Neural progenitor cell (in vitro differentiated cells): ENCODE measurements around the gene PRRG2. TPM values are rescaled to one million over a fixed set of nuclear protein-coding genes. Genes with fewer than 3 reads are reported as not detected.

ENCODE experiments used
- DNase-seq: peaks from one replicate; pipeline ENCODE4 v3.0.0-alpha.2; 2016; ENCODE audit warnings: low spot score
- H2AFZ ChIP-seq: fragments of 200-600 bp; sonication (generic); replicated peaks from 2 replicates; pipeline ENCODE4 v1.6.1; 2016; ENCODE audit warnings: antibody characterized with exemption
- H3F3A ChIP-seq: fragments of 200-600 bp; sonication (generic); 2 replicates; pipeline ENCODE4 v1.6.1; 2016; ENCODE audit warnings: antibody characterized with exemption, low read depth
- H3K27ac ChIP-seq: fragments of 200-600 bp; sonication (generic); 2 replicates; pipeline ENCODE4 v1.5.1; 2016; ENCODE audit warnings: mild to moderate bottlenecking
- H3K27me3 ChIP-seq: fragments of 200-600 bp; sonication (generic); 2 replicates; pipeline ENCODE4 v1.6.1; 2016; ENCODE audit warnings: mild to moderate bottlenecking, moderate library complexity
- H3K36me3 ChIP-seq: fragments of 200-600 bp; sonication (generic); 2 replicates; pipeline ENCODE4 v1.5.1; 2016
- H3K4me1 ChIP-seq: fragments of 200-600 bp; sonication (generic); 2 replicates; pipeline ENCODE4 v1.6.1; 2016; ENCODE audit warnings: mixed run types
- H3K4me2 ChIP-seq: fragments of 200-600 bp; sonication (generic); 2 replicates; pipeline ENCODE4 v1.6.1; 2016
- H3K4me3 ChIP-seq: fragments of 200-600 bp; sonication (generic); 2 replicates; pipeline ENCODE4 v1.5.1; 2016
- H3K79me2 ChIP-seq: fragments of 200-600 bp; sonication (generic); 2 replicates; pipeline ENCODE4 v1.6.1; 2016; ENCODE audit warnings: low read depth
- H3K9ac ChIP-seq: fragments of 200-600 bp; sonication (generic); 2 replicates; pipeline ENCODE4 v1.6.1; 2016
- H3K9me3 ChIP-seq: fragments of 200-600 bp; sonication (generic); 2 replicates; pipeline ENCODE4 v1.5.1; 2016; ENCODE audit warnings: low read depth
- H4K20me1 ChIP-seq: fragments of 200-600 bp; sonication (generic); 2 replicates; pipeline ENCODE4 v1.6.1; 2016; ENCODE audit warnings: low read depth
- H3K27ac Mint-ChIP-seq: 3 replicates; pipeline ENCODE4 v1.8.0; 2021; ENCODE audit warnings: mixed read lengths
- H3K27me3 Mint-ChIP-seq: 2 replicates; pipeline ENCODE4 v1.8.0; 2022; ENCODE audit warnings: low read depth, mild to moderate bottlenecking, inconsistent platforms, moderate library complexity, mixed read lengths; ENCODE audit not compliant: insufficient read depth
- H3K36me3 Mint-ChIP-seq: 3 replicates; pipeline ENCODE4 v1.8.0; 2021; ENCODE audit warnings: mixed read lengths
- H3K4me1 Mint-ChIP-seq: 3 replicates; pipeline ENCODE4 v1.8.0; 2021; ENCODE audit warnings: mixed read lengths
- H3K4me3 Mint-ChIP-seq: 3 replicates; pipeline ENCODE4 v1.8.0; 2021; ENCODE audit warnings: mild to moderate bottlenecking, moderate library complexity, mixed read lengths
- H3K9me3 Mint-ChIP-seq: 3 replicates; pipeline ENCODE4 v1.8.0; 2020; ENCODE audit warnings: mixed read lengths
- EZH2 ChIP-seq: fragments of 200-600 bp; sonication (generic); IDR thresholded peaks from 2 replicates; pipeline ENCODE4 v1.6.1; 2017; ENCODE audit warnings: antibody characterized with exemption, mild to moderate bottlenecking, moderate library complexity
- EZH2phosphoT487 ChIP-seq: fragments of 200-600 bp; sonication (generic); IDR thresholded peaks from 2 replicates; pipeline ENCODE4 v1.6.1; 2017; ENCODE audit warnings: antibody characterized with exemption
- total RNA-seq: library from RNA; depleted of rRNA; stranded (reverse); fragments of >200 nt; gene quantifications from 2 replicates; pipeline ENCODE4 v1.2.3, GENCODE V29; 2015; ENCODE audit warnings: low replicate concordance
- TF ChIP-seq, protein P1 (sequence below): fragments of 200-600 bp; sonication (generic); IDR thresholded peaks from 2 replicates; pipeline ENCODE4 v1.5.1; 2017; ENCODE audit warnings: antibody characterized with exemption, mild to moderate bottlenecking

PRRG2 gene
- total RNA-seq, 1 donor from 2014 or later: 0.09 TPM

DNA sequence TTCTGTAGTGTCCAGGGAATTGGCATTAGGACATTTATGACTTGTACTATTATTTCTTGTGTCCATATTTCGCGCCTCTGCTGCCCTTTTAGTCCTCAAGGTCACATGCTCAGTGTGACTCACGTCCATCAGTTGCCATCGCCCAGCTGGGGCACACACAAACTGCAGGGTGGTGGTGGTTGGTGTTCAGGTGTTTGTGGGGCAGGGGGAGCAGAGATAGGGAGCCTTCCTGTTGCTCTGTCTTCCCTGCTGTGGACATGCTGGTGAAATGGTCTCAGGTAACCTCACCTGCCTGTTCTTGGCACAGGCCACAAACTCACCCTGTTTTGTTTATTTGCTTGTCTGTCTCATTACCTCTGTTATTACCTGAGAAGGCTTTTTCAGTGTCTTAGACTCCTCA, 32.3 kb downstream of the PRRG2 start:
- no peak overlapping the region for H3K27ac Mint-ChIP-seq
- Histone ChIP-seq H3K27ac (no peak overlapping the region), H3K79me2 (peaks cover 67% of the 10 kb centered on the region), H3K4me2 (no peak overlapping the region), H3K36me3 (no peaks in the 10 kb centered on the region), H4K20me1 (peaks cover 66% of the 10 kb centered on the region), H3K9ac (no peak overlapping the region), H3K27me3 (no peaks in the 10 kb centered on the region), H3K4me1 (no peaks in the 10 kb centered on the region), H2AFZ (no peak overlapping the region), H3K4me3 (no peak overlapping the region), H3F3A (no peaks in the 10 kb centered on the region), H3K9me3 (no peaks in the 10 kb centered on the region)
- H3K27me3 Mint-ChIP-seq: peaks cover 9% of the 10 kb centered on the region
- H3K4me1 Mint-ChIP-seq: no peaks in the 10 kb centered on the region
- TF ChIP-seq EZH2phosphoT487 (no peak), EZH2 (no peak)
- TF ChIP-seq, protein P1, sequence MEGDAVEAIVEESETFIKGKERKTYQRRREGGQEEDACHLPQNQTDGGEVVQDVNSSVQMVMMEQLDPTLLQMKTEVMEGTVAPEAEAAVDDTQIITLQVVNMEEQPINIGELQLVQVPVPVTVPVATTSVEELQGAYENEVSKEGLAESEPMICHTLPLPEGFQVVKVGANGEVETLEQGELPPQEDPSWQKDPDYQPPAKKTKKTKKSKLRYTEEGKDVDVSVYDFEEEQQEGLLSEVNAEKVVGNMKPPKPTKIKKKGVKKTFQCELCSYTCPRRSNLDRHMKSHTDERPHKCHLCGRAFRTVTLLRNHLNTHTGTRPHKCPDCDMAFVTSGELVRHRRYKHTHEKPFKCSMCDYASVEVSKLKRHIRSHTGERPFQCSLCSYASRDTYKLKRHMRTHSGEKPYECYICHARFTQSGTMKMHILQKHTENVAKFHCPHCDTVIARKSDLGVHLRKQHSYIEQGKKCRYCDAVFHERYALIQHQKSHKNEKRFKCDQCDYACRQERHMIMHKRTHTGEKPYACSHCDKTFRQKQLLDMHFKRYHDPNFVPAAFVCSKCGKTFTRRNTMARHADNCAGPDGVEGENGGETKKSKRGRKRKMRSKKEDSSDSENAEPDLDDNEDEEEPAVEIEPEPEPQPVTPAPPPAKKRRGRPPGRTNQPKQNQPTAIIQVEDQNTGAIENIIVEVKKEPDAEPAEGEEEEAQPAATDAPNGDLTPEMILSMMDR: no peak
- no peaks in the 10 kb centered on the region for H3K9me3 Mint-ChIP-seq
- no peak overlapping the region for H3K4me3 Mint-ChIP-seq
- DNase-seq: no peak
- H3K36me3 Mint-ChIP-seq: peaks cover 26% of the 10 kb centered on the region

DNA sequence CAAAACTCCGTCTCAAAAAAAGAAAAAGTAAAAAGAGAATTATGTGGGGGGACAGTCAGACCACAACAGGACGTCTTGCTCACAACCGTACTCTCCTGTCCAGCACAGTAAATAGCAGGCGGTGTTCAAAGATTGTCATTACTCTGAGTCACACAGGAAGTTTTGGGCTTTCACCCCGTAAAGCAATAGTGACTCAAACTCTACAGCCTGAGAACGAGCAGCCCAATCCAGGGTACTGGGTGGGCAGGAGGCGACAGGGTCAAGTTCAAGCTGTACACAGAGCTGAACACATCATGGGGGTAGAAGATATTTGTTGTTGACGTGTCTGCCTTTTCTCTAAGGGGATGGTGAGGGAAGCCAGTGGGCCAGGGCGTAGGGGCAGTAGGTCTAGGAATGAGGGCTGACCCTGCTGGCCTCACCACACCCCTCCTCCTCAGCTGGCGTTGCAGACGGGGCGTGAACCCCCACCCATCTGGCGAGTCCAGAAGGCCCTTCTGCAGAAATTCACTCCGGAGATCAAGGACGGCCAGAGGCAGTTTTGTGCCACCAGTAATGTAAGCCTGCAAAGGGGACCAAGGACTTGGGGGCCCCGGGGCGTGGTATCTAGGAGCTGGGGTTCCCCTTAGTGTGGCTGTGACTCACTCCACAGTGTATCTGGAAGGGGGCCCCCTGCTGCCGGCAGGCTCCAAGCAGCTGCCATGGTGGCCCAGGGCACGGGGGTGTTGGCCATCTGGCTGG, 33.1 kb downstream of the PRRG2 start:
- H3K4me3 ChIP-seq: no peak overlapping the region
- H3F3A ChIP-seq: no peaks in the 10 kb centered on the region
- no peaks in the 10 kb centered on the region for H3K9me3 ChIP-seq
- peaks cover 58% of the 10 kb centered on the region for H3K79me2 ChIP-seq
- H4K20me1 ChIP-seq: peaks cover 58% of the 10 kb centered on the region
- H2AFZ ChIP-seq: no peak overlapping the region
- no peak overlapping the region for H3K9ac ChIP-seq
- Mint-ChIP-seq H3K4me3 (no peak overlapping the region), H3K27me3 (peaks cover 9% of the 10 kb centered on the region), H3K4me1 (no peaks in the 10 kb centered on the region), H3K27ac (no peak overlapping the region), H3K36me3 (peaks cover 30% of the 10 kb centered on the region), H3K9me3 (no peaks in the 10 kb centered on the region)
- DNase-seq: no peak
- no peaks in the 10 kb centered on the region for H3K36me3 ChIP-seq
- TF ChIP-seq EZH2phosphoT487 (no peak), EZH2 (no peak)
- TF ChIP-seq, protein P1: no peak
- no peaks in the 10 kb centered on the region for H3K4me1 ChIP-seq
- no peak overlapping the region for H3K27ac ChIP-seq
- no peaks in the 10 kb centered on the region for H3K27me3 ChIP-seq
- no peak overlapping the region for H3K4me2 ChIP-seq

- Histone ChIP-seq H3F3A (no peaks in the 10 kb centered on the region), H3K79me2 (peaks cover 42% of the 10 kb centered on the region), H2AFZ (no peak overlapping the region), H3K4me1 (no peaks in the 10 kb centered on the region), H3K9me3 (no peaks in the 10 kb centered on the region), H3K4me2 (no peak overlapping the region), H3K4me3 (no peak overlapping the region), H3K9ac (no peak overlapping the region), H3K27ac (no peak overlapping the region), H4K20me1 (peaks cover 56% of the 10 kb centered on the region), H3K27me3 (no peaks in the 10 kb centered on the region), H3K36me3 (peaks cover 5% of the 10 kb centered on the region)
- TF ChIP-seq EZH2phosphoT487 (no peak), EZH2 (no peak)
- TF ChIP-seq, protein P1: no peak
- Mint-ChIP-seq H3K36me3 (peaks cover 27% of the 10 kb centered on the region), H3K4me1 (no peaks in the 10 kb centered on the region), H3K9me3 (no peaks in the 10 kb centered on the region), H3K27me3 (peaks cover 9% of the 10 kb centered on the region), H3K27ac (no peak overlapping the region), H3K4me3 (no peak overlapping the region)
- DNase-seq: no peak
Observed at GRCh38 chr19:49615861-49616260, 34.7 kb downstream of the PRRG2 start.
